ENCODE data around the gene ACTL6B.

ACTL6B gene

DNA sequence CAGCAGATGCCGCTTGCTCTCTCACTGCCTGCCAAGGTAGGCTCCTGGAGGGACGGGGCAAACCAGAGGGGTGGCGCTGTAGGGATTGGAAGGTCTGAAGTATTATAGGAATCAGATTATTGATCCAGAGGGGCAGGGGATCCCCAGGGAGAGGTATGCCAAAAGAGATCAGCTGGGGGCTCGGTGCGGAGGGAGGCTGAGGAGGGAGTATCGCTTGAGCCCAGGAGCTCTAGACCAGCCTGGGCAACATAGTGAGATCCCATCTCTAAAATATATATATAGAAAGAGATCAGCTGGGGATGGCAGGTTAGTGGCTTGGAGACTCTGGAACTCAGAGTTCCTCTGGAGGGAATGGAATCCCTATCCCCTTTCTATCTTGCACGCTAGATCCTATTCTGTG, 61.1 kb downstream of the ACTL6B start:
- peaks cover 7% of the 10 kb centered on the region for H3K27me3 Mint-ChIP-seq (ENCODE audit: low read depth)
- DNase-seq (ENCODE audit: low spot score) = no peak
- H3K4me1 Mint-ChIP-seq (ENCODE audit: low read depth) = peaks cover 5% of the 10 kb centered on the region
- H3K9me3 Mint-ChIP-seq = no peaks in the 10 kb centered on the region
- no peak overlapping the region for H3K27ac Mint-ChIP-seq
- H3K36me3 Mint-ChIP-seq (ENCODE audit: low read depth) = no peaks in the 10 kb centered on the region
- H3K4me3 Mint-ChIP-seq = no peak overlapping the region
